OCI-LY1 (cell line): ENCODE data around the gene ZNF747.

Experiments used
- H2AFZ ChIP-seq: fragments of 200-600 bp; sonication (generic), shearing (Covaris generic); 2 replicates; pipeline ENCODE4 v1.6.0; 2014; ENCODE audit warnings: antibody characterized with exemption, mild to moderate bottlenecking, low read length
- H3F3A ChIP-seq: fragments of 200-600 bp; sonication (generic), shearing (Covaris generic); 2 replicates; pipeline ENCODE4 v1.6.0; 2014; ENCODE audit warnings: mild to moderate bottlenecking, antibody characterized with exemption, low read length, moderate library complexity; ENCODE audit not compliant: insufficient read depth
- H3K27ac ChIP-seq: fragments of 200-600 bp; sonication (generic); 2 replicates; pipeline ENCODE4 v1.5.1; 2014; ENCODE audit warnings: low read length, mixed run types, mild to moderate bottlenecking, low read depth; ENCODE audit not compliant: poor library complexity, severe bottlenecking
- H3K27me3 ChIP-seq: fragments of 200-600 bp; sonication (generic); 2 replicates; pipeline ENCODE4 v1.6.0; 2014; ENCODE audit warnings: antibody characterized with exemption, mild to moderate bottlenecking, low read length, moderate library complexity; ENCODE audit not compliant: insufficient read depth
- H3K36me3 ChIP-seq: fragments of 200-600 bp; sonication (generic); 2 replicates; pipeline ENCODE4 v1.6.1; 2014; ENCODE audit warnings: mild to moderate bottlenecking, antibody characterized with exemption, low read length, moderate library complexity, mixed read lengths; ENCODE audit not compliant: insufficient read depth
- H3K4me1 ChIP-seq: fragments of 200-600 bp; sonication (generic); 2 replicates; pipeline ENCODE4 v1.5.1; 2014; ENCODE audit warnings: mild to moderate bottlenecking, low read length, moderate library complexity; ENCODE audit not compliant: insufficient read depth, severe bottlenecking
- H3K4me2 ChIP-seq: fragments of 200-600 bp; sonication (generic), shearing (Covaris generic); 2 replicates; pipeline ENCODE4 v1.6.1; 2014; ENCODE audit warnings: low read length
- H3K4me3 ChIP-seq: fragments of 200-600 bp; sonication (generic); 2 replicates; pipeline ENCODE4 v1.5.1; 2014; ENCODE audit warnings: low read length, low read depth, mild to moderate bottlenecking, mixed read lengths; ENCODE audit not compliant: poor library complexity, severe bottlenecking
- H3K79me2 ChIP-seq: fragments of 200-600 bp; shearing (Covaris generic); 2 replicates; pipeline ENCODE4 v1.6.1; 2016; ENCODE audit warnings: mixed run types, low read length, mixed read lengths; ENCODE audit not compliant: insufficient read depth
- H3K9ac ChIP-seq: fragments of 200-600 bp; sonication (generic), shearing (Covaris generic); 2 replicates; pipeline ENCODE4 v1.6.1; 2014; ENCODE audit warnings: mild to moderate bottlenecking, low read length, mixed read lengths
- H3K9me2 ChIP-seq: fragments of 200-600 bp; sonication (generic), shearing (Covaris generic); 2 replicates; pipeline ENCODE4 v1.6.1; 2014; ENCODE audit warnings: low read depth, mild to moderate bottlenecking, low read length, mixed read lengths
- H3K9me3 ChIP-seq: fragments of 200-600 bp; shearing (Covaris generic); 2 replicates; pipeline ENCODE4 v1.6.1; 2014; ENCODE audit warnings: low read length, mixed read lengths
- H4K20me1 ChIP-seq: fragments of 200-600 bp; sonication (generic), shearing (Covaris generic); 2 replicates; pipeline ENCODE4 v1.6.0; 2016; ENCODE audit warnings: mild to moderate bottlenecking, low read length; ENCODE audit not compliant: insufficient read depth
- EZH2 ChIP-seq: fragments of 200-600 bp; sonication (generic), shearing (Covaris generic); IDR thresholded peaks from 2 replicates; pipeline ENCODE4 v1.8.0; 2017; ENCODE audit warnings: borderline replicate concordance, mixed run types, mild to moderate bottlenecking, antibody characterized with exemption, low read length, moderate library complexity, mixed read lengths
- TF ChIP-seq, protein P1 (sequence below): fragments of 200-600 bp; sonication (generic), shearing (Covaris generic); IDR thresholded peaks from 2 replicates; pipeline ENCODE4 v1.5.1; 2017; ENCODE audit warnings: mild to moderate bottlenecking, antibody characterized with exemption, low read length, moderate library complexity, mixed read lengths

ZNF747 gene

DNA sequence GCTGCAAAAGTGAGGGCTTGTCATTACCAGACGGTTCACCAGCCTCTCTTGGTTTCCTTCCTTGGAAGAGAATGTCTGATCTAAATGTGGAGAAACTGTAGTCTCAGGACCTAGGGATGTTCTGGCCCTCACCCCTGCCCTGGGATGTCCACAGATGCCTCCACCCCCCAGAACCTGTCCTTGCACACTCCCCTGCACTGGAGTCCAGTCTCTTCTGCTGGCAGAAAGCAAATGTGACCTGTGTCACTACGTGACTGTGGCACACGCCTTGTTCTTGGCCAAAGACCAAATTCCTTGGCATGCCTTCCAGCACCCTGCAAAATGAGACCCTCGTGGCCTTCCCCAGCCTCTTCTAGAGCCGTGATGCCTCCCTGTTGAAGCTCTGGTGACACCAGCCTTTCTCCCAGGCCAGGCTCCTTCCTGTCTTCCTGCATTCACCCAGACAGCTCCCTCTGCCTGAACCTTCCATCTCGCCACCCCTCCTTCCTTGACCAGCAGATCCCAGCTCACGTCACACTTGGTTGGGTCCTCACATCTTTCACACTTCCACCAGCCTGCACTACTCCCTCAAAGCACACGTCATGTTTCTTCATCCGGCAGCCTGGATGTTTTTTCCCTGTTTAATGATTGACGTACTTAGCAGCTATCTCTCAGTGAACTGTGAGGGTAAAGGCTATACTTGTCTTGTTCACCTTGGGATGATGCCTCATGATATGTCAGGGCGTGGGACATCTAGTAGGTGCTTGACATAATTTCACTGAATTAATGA lies 12.6 kb downstream of the ZNF747 start:
- Histone ChIP-seq H3K36me3 (peaks cover 45% of the 10 kb centered on the region), H4K20me1 (no peaks in the 10 kb centered on the region), H3K4me2 (no peak overlapping the region), H3K9me3 (no peaks in the 10 kb centered on the region), H3K27me3 (no peaks in the 10 kb centered on the region), H3K79me2 (no peaks in the 10 kb centered on the region), H3K4me1 (peaks cover 22% of the 10 kb centered on the region), H3K9ac (no peak overlapping the region), H3K4me3 (no peak overlapping the region), H2AFZ (no peak overlapping the region), H3K9me2 (no peaks in the 10 kb centered on the region), H3F3A (peaks cover 6% of the 10 kb centered on the region; the same call in 1 of the 2 replicates), H3K27ac (peak overlapping the region; percentile 38)
- TF ChIP-seq EZH2: no peak
- TF ChIP-seq, protein P1, sequence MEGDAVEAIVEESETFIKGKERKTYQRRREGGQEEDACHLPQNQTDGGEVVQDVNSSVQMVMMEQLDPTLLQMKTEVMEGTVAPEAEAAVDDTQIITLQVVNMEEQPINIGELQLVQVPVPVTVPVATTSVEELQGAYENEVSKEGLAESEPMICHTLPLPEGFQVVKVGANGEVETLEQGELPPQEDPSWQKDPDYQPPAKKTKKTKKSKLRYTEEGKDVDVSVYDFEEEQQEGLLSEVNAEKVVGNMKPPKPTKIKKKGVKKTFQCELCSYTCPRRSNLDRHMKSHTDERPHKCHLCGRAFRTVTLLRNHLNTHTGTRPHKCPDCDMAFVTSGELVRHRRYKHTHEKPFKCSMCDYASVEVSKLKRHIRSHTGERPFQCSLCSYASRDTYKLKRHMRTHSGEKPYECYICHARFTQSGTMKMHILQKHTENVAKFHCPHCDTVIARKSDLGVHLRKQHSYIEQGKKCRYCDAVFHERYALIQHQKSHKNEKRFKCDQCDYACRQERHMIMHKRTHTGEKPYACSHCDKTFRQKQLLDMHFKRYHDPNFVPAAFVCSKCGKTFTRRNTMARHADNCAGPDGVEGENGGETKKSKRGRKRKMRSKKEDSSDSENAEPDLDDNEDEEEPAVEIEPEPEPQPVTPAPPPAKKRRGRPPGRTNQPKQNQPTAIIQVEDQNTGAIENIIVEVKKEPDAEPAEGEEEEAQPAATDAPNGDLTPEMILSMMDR: no peak

DNA sequence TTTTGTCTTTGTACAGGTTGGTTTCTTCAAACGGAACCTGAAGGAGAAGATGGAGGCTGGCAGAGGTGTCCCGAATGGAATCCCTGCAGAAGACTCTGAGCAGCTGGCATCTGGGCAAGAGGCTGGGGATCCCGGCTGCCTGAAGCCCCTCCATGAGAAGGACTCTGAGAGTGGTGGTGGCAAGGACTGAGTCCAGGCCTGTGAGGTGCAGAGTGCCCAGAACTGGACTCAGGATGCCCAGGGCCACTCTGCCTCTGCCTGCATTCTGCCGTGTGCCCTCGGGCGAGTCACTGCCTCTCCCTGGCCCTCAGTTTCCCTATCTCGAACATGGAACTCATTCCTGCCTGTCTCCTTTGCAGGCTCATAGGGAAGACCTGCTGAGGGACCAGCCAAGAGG lies 13.2 kb downstream of the ZNF747 start:
- Histone ChIP-seq H3K36me3 (peaks cover 51% of the 10 kb centered on the region), H4K20me1 (no peaks in the 10 kb centered on the region), H3K9ac (no peak overlapping the region), H3K9me3 (no peaks in the 10 kb centered on the region), H3K4me1 (peaks cover 22% of the 10 kb centered on the region), H3K27me3 (no peaks in the 10 kb centered on the region), H3F3A (peaks cover 6% of the 10 kb centered on the region; the same call in 1 of the 2 replicates), H3K79me2 (no peaks in the 10 kb centered on the region), H3K4me3 (no peak overlapping the region), H3K4me2 (no peak overlapping the region), H2AFZ (no peak overlapping the region), H3K9me2 (no peaks in the 10 kb centered on the region), H3K27ac (peak overlapping the region; percentile 38)
- TF ChIP-seq, protein P1: no peak
- TF ChIP-seq EZH2: no peak

DNA sequence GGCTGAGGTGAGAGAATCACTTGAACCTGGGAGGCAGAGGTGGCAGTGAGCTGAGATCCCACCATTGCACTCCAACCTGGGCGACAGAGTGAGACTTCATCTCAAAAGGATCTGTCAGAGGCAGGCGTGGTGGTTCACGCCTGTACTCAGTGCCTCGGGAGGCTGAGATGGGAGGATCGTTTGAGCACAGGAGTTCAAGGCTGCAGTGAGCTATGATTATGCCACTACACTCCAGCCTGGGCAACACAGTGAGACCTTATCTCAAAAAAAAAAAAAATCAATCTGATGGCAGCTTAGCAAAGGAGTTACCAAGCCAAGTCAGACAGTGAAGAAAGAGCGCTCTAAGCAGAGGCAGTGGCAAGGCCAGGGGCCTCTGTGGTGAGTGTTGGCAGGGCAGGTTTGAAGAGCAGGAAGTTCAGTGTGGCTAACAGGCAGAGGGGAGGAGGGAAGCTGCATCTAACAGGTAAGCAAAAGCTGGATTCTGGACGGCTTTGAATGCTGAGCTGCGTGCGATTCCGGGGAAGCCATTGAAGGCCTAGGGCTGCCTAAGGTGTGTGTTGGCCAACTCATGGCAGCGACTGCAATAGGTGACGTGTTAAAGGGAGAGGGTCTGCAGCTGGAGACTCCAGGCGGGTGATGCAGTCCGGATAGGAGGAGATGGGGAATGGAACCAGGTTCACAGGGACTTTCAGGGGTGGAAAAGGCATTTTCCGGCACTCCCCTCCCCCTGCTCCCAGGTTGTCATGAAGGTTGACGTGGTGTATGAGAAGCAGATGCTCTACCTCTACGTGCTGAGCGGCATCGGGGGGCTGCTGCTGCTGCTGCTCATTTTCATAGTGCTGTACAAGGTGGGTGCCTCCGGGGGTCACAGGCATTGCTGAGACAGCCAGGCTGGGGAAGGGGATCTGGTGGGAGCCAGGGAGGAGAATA lies 15.3 kb downstream of the ZNF747 start:
- no peak overlapping the region for H3K4me3 ChIP-seq
- no peaks in the 10 kb centered on the region for H3K9me2 ChIP-seq
- peaks cover 11% of the 10 kb centered on the region for H3K4me1 ChIP-seq
- no peak overlapping the region for H2AFZ ChIP-seq
- peaks cover 72% of the 10 kb centered on the region for H3K36me3 ChIP-seq
- no peaks in the 10 kb centered on the region for H3K79me2 ChIP-seq
- TF ChIP-seq, protein P1: no peak
- no peak for TF ChIP-seq EZH2
- H4K20me1 ChIP-seq: no peaks in the 10 kb centered on the region
- no peak overlapping the region for H3K4me2 ChIP-seq
- no peaks in the 10 kb centered on the region for H3K27me3 ChIP-seq
- no peaks in the 10 kb centered on the region for H3K9me3 ChIP-seq
- H3K9ac ChIP-seq: no peak overlapping the region
- H3F3A ChIP-seq: peaks cover 6% of the 10 kb centered on the region; the same call in 1 of the 2 replicates
- H3K27ac ChIP-seq: no peak overlapping the region
